Trophoblast cell (in vitro differentiated cells and primary cell): ENCODE data around the gene AMER2.

Source experiments
- DNase-seq, 2 donors: peaks; one replicate each; pipeline ENCODE4 v3.0.0-alpha.2; 2016
- H2AFZ ChIP-seq: 2 replicates; pipeline ENCODE4 v1.6.1; 2013; ENCODE audit warnings: low read length, moderate library complexity, mild to moderate bottlenecking; ENCODE audit not compliant: insufficient read depth, poor library complexity
- H2AK5ac ChIP-seq: 2 replicates; pipeline ENCODE4 v1.6.1; 2013; ENCODE audit warnings: mild to moderate bottlenecking, low read length
- H2BK120ac ChIP-seq: 2 replicates; pipeline ENCODE4 v1.6.1; 2013; ENCODE audit warnings: low read length, mild to moderate bottlenecking, moderate library complexity; ENCODE audit not compliant: insufficient read depth, poor library complexity
- H2BK12ac ChIP-seq: 2 replicates; pipeline ENCODE4 v1.6.1; 2013; ENCODE audit warnings: mild to moderate bottlenecking, low read length, moderate library complexity
- H2BK5ac ChIP-seq: 2 replicates; pipeline ENCODE4 v1.6.1; 2013; ENCODE audit warnings: low read length, low read depth, moderate library complexity, mild to moderate bottlenecking; ENCODE audit not compliant: poor library complexity
- H3K14ac ChIP-seq: 2 replicates; pipeline ENCODE4 v1.6.1; 2013; ENCODE audit warnings: mild to moderate bottlenecking, low read length
- H3K18ac ChIP-seq: 2 replicates; pipeline ENCODE4 v1.6.1; 2013; ENCODE audit warnings: mild to moderate bottlenecking, low read length
- H3K23ac ChIP-seq: 2 replicates; pipeline ENCODE4 v1.6.1; 2013; ENCODE audit warnings: low read length
- H3K27ac ChIP-seq: 2 replicates; pipeline ENCODE4 v1.5.1; 2013; ENCODE audit warnings: low read depth, mild to moderate bottlenecking, inconsistent platforms, low read length, moderate library complexity
- H3K27me3 ChIP-seq: 2 replicates; pipeline ENCODE4 v1.6.1; 2013; ENCODE audit warnings: inconsistent platforms, mild to moderate bottlenecking, low read length, moderate library complexity; ENCODE audit not compliant: insufficient read depth
- H3K36me3 ChIP-seq, 2 experiments: 1 replicate in 1 of 2; 2 replicates in 1 of 2; pipeline ENCODE4 v1.6.1; 2013; ENCODE audit warnings: low read length in 2 of 2, mild to moderate bottlenecking in 2 of 2, moderate library complexity in 1 of 2; ENCODE audit not compliant: insufficient read depth in 2 of 2, control insufficient read depth in 1 of 2
- H3K4ac ChIP-seq: 2 replicates; pipeline ENCODE4 v1.6.1; 2013; ENCODE audit warnings: low read depth, mild to moderate bottlenecking, low read length, moderate library complexity
- H3K4me1 ChIP-seq, 2 experiments: 1 replicate in 1 of 2; 2 replicates in 1 of 2; pipeline ENCODE4 v1.6.1; 2013; ENCODE audit warnings: low read length in 2 of 2, mild to moderate bottlenecking in 2 of 2, moderate library complexity in 1 of 2; ENCODE audit not compliant: insufficient read depth in 2 of 2, control insufficient read depth in 1 of 2
- H3K4me2 ChIP-seq: 2 replicates; pipeline ENCODE4 v1.6.1; 2013; ENCODE audit warnings: inconsistent platforms, mild to moderate bottlenecking, low read length, moderate library complexity
- H3K4me3 ChIP-seq: 2 replicates; pipeline ENCODE4 v1.5.1; 2013; ENCODE audit warnings: mild to moderate bottlenecking, low read depth, low read length, inconsistent platforms
- H3K79me1 ChIP-seq: one replicate; pipeline ENCODE4 v1.6.1; 2013; ENCODE audit warnings: low read length
- H3K79me2 ChIP-seq: 2 replicates; pipeline ENCODE4 v1.6.1; 2013; ENCODE audit warnings: low read length, mild to moderate bottlenecking; ENCODE audit not compliant: control insufficient read depth, insufficient read depth, poor library complexity
- H3K9ac ChIP-seq: 2 replicates; pipeline ENCODE4 v1.6.1; 2013; ENCODE audit warnings: mild to moderate bottlenecking, low read length
- H3K9me3 ChIP-seq: 2 replicates; pipeline ENCODE4 v1.6.1; 2013; ENCODE audit warnings: low read depth, mild to moderate bottlenecking, control low read depth, inconsistent platforms, low read length; ENCODE audit not compliant: insufficient read depth
- H4K12ac ChIP-seq: 2 replicates; pipeline ENCODE4 v1.6.1; 2013; ENCODE audit warnings: low read depth, mild to moderate bottlenecking, low read length, moderate library complexity
- H4K8ac ChIP-seq: 2 replicates; pipeline ENCODE4 v1.6.1; 2013; ENCODE audit warnings: low read depth, mild to moderate bottlenecking, low read length, moderate library complexity
- H4K91ac ChIP-seq: one replicate; pipeline ENCODE4 v1.6.1; 2013; ENCODE audit warnings: low read depth, mild to moderate bottlenecking, low read length, moderate library complexity
- WGBS: extraction: QIAGEN DNeasy Blood & Tissue Kit; methylation state at CpG from one replicate; pipeline ENCODE4 v1.1.7; 2013; ENCODE audit warnings: missing lambda C conversion rate; ENCODE audit not compliant: insufficient read length, insufficient coverage; ENCODE audit errors: extremely low coverage; 5-methylcytosine and 5-hydroxymethylcytosine counted together

AMER2 gene

GRCh38 chr13:25137788-25138115 lies 34.3 kb downstream of the AMER2 start:
- no peaks in the 10 kb centered on the region for H3K27me3 ChIP-seq
- H2BK12ac ChIP-seq: no peak overlapping the region
- H4K8ac ChIP-seq: no peak overlapping the region
- H2AFZ ChIP-seq: no peak overlapping the region
- no peak overlapping the region for H4K12ac ChIP-seq
- H4K91ac ChIP-seq: no peak overlapping the region
- no peak overlapping the region for H2BK5ac ChIP-seq
- no peak overlapping the region for H3K18ac ChIP-seq
- H3K14ac ChIP-seq: no peak overlapping the region
- H3K4ac ChIP-seq: no peak overlapping the region
- no peak overlapping the region for H3K27ac ChIP-seq
- no peak overlapping the region for H2AK5ac ChIP-seq
- H3K79me1 ChIP-seq: no peaks in the 10 kb centered on the region
- H3K4me1 ChIP-seq: no peaks in the 10 kb centered on the region
- H3K23ac ChIP-seq: no peak overlapping the region
- H3K4me3 ChIP-seq: no peak overlapping the region
- H2BK120ac ChIP-seq: no peak overlapping the region
- H3K79me2 ChIP-seq: no peaks in the 10 kb centered on the region
- no peak for DNase-seq
- H3K9ac ChIP-seq: no peak overlapping the region
- no peaks in the 10 kb centered on the region for H3K9me3 ChIP-seq
- no CpG with 5 or more reads among the region's 3 CpGs for WGBS
- no peaks in the 10 kb centered on the region for H3K36me3 ChIP-seq
- no peak overlapping the region for H3K4me2 ChIP-seq

GRCh38 chr13:25136880-25137787 lies 35.0 kb downstream of the AMER2 start:
- Histone ChIP-seq H2AK5ac (no peak overlapping the region), H3K9me3 (no peaks in the 10 kb centered on the region), H2BK5ac (no peak overlapping the region), H3K79me1 (no peaks in the 10 kb centered on the region), H2BK120ac (no peak overlapping the region), H3K4me1 (no peaks in the 10 kb centered on the region), H3K14ac (no peak overlapping the region), H2AFZ (no peak overlapping the region), H3K9ac (no peak overlapping the region), H2BK12ac (no peak overlapping the region), H3K27me3 (no peaks in the 10 kb centered on the region), H4K91ac (no peak overlapping the region), H3K23ac (no peak overlapping the region), H3K4me2 (no peak overlapping the region), H3K4me3 (no peak overlapping the region), H4K12ac (no peak overlapping the region), H4K8ac (no peak overlapping the region), H3K79me2 (no peaks in the 10 kb centered on the region), H3K4ac (no peak overlapping the region), H3K18ac (no peak overlapping the region), H3K36me3 (no peaks in the 10 kb centered on the region), H3K27ac (no peak overlapping the region)
- no CpG with 5 or more reads among the region's 15 CpGs for WGBS
- no peak for DNase-seq

- H3K4me2 ChIP-seq: no peak overlapping the region
- H3K9me3 ChIP-seq: no peaks in the 10 kb centered on the region
- H2BK5ac ChIP-seq: no peak overlapping the region
- H2AFZ ChIP-seq: no peak overlapping the region
- no peaks in the 10 kb centered on the region for H3K27me3 ChIP-seq
- H2BK12ac ChIP-seq: no peak overlapping the region
- DNase-seq: no peak
- no peaks in the 10 kb centered on the region for H3K79me1 ChIP-seq
- H4K91ac ChIP-seq: no peak overlapping the region
- H3K4ac ChIP-seq: no peak overlapping the region
- no peak overlapping the region for H4K8ac ChIP-seq
- no peak overlapping the region for H3K4me3 ChIP-seq
- H2AK5ac ChIP-seq: no peak overlapping the region
- H2BK120ac ChIP-seq: no peak overlapping the region
- no peak overlapping the region for H3K23ac ChIP-seq
- H4K12ac ChIP-seq: no peak overlapping the region
- H3K79me2 ChIP-seq: no peaks in the 10 kb centered on the region
- H3K18ac ChIP-seq: no peak overlapping the region
- WGBS: no CpG with 5 or more reads among the region's 4 CpGs
- no peak overlapping the region for H3K27ac ChIP-seq
- H3K4me1 ChIP-seq: no peaks in the 10 kb centered on the region
- no peak overlapping the region for H3K9ac ChIP-seq
- H3K36me3 ChIP-seq: no peaks in the 10 kb centered on the region
- H3K14ac ChIP-seq: no peak overlapping the region
These were observed 36.2 kb downstream of the AMER2 start for GRCh38 chr13:25135896-25136295.

GRCh38 chr13:25132751-25133390 lies 39.2 kb downstream of the AMER2 start:
- peak overlapping the region; percentile 19 for H3K9ac ChIP-seq
- no peak overlapping the region for H4K8ac ChIP-seq
- no peaks in the 10 kb centered on the region for H3K79me2 ChIP-seq
- H2AFZ ChIP-seq: no peak overlapping the region
- no peak overlapping the region for H2BK120ac ChIP-seq
- no peaks in the 10 kb centered on the region for H3K79me1 ChIP-seq
- H4K12ac ChIP-seq: no peak overlapping the region
- no CpG with 5 or more reads among the region's 5 CpGs for WGBS
- H4K91ac ChIP-seq: no peak overlapping the region
- H3K4me2 ChIP-seq: no peak overlapping the region
- no peak for DNase-seq
- no peak overlapping the region for H3K14ac ChIP-seq
- H3K4me3 ChIP-seq: no peak overlapping the region
- no peak overlapping the region for H3K18ac ChIP-seq
- no peak overlapping the region for H3K23ac ChIP-seq
- H3K4me1 ChIP-seq: no peaks in the 10 kb centered on the region
- H3K27me3 ChIP-seq: no peaks in the 10 kb centered on the region
- H2BK12ac ChIP-seq: no peak overlapping the region
- H3K9me3 ChIP-seq: no peaks in the 10 kb centered on the region
- H2BK5ac ChIP-seq: no peak overlapping the region
- no peak overlapping the region for H3K4ac ChIP-seq
- H3K36me3 ChIP-seq: no peaks in the 10 kb centered on the region
- no peak overlapping the region for H3K27ac ChIP-seq
- H2AK5ac ChIP-seq: no peak overlapping the region
